Type B pancreatic cell (in vitro differentiated cells): ENCODE results near the gene DENND2D. TPM values are rescaled to one million over a fixed set of nuclear protein-coding genes. Genes with fewer than 3 reads are reported as not detected.

Experiments
- DNase-seq: peaks from one replicate; pipeline ENCODE4 v3.0.0; 2021; ENCODE audit warnings: mixed read lengths; ENCODE audit not compliant: unreplicated experiment; ENCODE audit errors: extremely low spot score
- H3K27ac Mint-ChIP-seq: 2 replicates; pipeline ENCODE4 v1.8.0; 2021; ENCODE audit warnings: mild to moderate bottlenecking, mixed read lengths
- H3K27me3 Mint-ChIP-seq: 2 replicates; pipeline ENCODE4 v1.8.0; 2021; ENCODE audit warnings: mixed read lengths
- H3K36me3 Mint-ChIP-seq: 2 replicates; pipeline ENCODE4 v1.8.0; 2021; ENCODE audit warnings: mixed read lengths
- H3K4me1 Mint-ChIP-seq: one replicate; pipeline ENCODE4 v1.8.0; 2021; ENCODE audit warnings: mixed read lengths; ENCODE audit not compliant: unreplicated experiment
- H3K4me3 Mint-ChIP-seq: 2 replicates; pipeline ENCODE4 v1.8.0; 2021; ENCODE audit warnings: mild to moderate bottlenecking, mixed read lengths
- H3K9me3 Mint-ChIP-seq: 2 replicates; pipeline ENCODE4 v1.8.0; 2021; ENCODE audit warnings: mixed read lengths
- CTCF ChIP-seq: fragments of 200-600 bp; sonication (generic); conservative IDR thresholded peaks from 2 replicates; pipeline ENCODE4 v1.5.0; 2021; ENCODE audit warnings: antibody characterized with exemption, mild to moderate bottlenecking
- total RNA-seq: library from RNA; stranded (reverse); gene quantifications from 2 replicates; pipeline ENCODE4 v1.2.1, GENCODE V29; 2021; ENCODE audit warnings: low replicate concordance

DENND2D gene
- total RNA-seq, 1 donor from 2014 or later, result 6.3 TPM

GRCh38 chr1:111191496-111191895 lies 8.9 kb downstream of the DENND2D start:
- Mint-ChIP-seq H3K4me3 (no peak overlapping the region), H3K4me1 (peaks cover 22% of the 10 kb centered on the region), H3K27ac (peak overlapping the region; percentile 0), H3K27me3 (no peaks in the 10 kb centered on the region), H3K9me3 (no peaks in the 10 kb centered on the region), H3K36me3 (peaks cover 28% of the 10 kb centered on the region)
- no peak for DNase-seq
- no peak for TF ChIP-seq CTCF

DNA sequence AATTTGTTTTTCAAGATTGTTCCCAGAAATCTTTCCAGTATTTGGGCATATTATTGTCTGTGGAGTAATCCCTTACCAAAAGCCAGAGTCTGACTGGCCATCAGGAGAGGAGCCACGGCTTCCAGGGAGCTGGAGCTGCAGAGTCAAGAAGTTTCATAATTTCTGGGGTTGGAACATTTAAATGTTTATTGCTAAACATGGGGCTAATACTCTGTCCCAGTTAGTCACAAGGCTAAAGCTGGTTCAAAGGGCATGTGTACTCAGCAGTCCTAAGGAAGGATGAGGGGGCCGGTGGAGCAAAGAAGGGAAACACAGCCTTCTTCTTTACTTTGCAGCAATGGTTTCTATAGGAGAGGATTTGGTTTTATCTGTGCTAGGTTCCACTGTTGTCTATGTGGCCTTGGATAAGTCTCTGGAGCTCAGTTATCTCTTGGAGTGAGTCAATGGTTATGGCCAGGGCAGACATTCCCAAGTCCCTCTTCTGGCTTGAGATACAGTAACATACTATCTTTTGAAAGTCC lies 9.5 kb downstream of the DENND2D start:
- no peak for DNase-seq
- Mint-ChIP-seq H3K36me3 (peaks cover 25% of the 10 kb centered on the region), H3K4me1 (peaks cover 22% of the 10 kb centered on the region), H3K27me3 (no peaks in the 10 kb centered on the region), H3K27ac (peak overlapping the region; percentile 0), H3K9me3 (no peaks in the 10 kb centered on the region), H3K4me3 (no peak overlapping the region)
- TF ChIP-seq CTCF, result no peak

DNA sequence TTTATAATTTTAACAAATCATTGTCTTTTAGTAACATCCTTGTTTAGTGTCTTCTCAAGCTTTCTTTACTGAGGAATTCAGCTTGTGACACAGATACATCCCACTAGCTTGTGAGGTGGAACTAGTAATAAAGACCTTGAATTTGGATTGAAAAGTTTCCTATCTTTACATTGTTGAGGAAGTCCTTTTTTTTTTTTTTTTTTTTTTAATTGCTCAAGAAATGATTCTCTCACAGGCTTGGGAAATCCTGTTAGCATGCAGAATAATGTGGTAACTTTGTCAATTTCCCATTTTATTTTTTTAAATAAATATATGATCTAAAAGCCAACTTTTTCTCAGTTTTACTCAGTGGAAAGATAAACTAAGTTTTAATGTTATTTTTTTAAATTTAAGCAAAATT lies 15.8 kb downstream of the DENND2D start:
- no peak overlapping the region for H3K4me3 Mint-ChIP-seq
- H3K36me3 Mint-ChIP-seq, result peaks cover 53% of the 10 kb centered on the region
- no peak overlapping the region for H3K27ac Mint-ChIP-seq
- no peaks in the 10 kb centered on the region for H3K4me1 Mint-ChIP-seq
- no peaks in the 10 kb centered on the region for H3K27me3 Mint-ChIP-seq
- DNase-seq, result no peak
- TF ChIP-seq CTCF, result no peak
- H3K9me3 Mint-ChIP-seq, result no peaks in the 10 kb centered on the region

DNA sequence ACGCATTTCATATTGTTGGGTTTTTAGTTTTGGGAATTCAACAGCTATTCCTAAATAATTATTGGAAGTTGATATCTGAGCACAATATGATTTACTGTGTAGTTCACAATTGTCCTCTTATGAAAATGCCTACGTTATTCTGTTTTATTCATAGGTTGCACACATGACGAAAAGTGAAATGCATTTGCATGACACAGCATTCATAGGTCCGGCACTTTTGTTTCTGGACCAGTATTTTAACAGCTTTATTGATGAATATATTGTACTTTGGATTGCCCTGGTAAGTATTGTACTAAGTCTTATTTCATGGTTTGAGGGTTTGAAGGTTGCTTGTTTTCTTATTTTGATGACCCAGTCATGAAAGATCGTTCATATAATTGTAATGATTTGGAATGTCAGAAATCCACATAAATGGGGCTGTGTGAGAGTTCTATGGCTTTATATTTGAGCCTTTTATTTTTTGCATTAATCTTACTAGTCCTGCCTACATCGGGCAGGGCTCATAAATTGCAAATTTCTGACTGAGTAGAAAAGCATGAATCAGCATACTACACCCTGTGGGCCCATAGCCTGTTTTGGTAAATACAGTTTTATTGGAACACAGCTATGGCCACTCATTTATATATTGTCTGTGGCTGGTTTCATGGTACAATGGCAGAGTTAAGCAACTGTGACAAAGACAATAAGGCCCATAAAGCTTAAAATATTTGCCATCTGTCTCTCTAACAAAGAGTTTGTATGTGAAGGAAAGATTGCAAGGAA lies 17.0 kb downstream of the DENND2D start:
- H3K36me3 Mint-ChIP-seq, result peaks cover 46% of the 10 kb centered on the region
- H3K4me1 Mint-ChIP-seq, result no peaks in the 10 kb centered on the region

DNA sequence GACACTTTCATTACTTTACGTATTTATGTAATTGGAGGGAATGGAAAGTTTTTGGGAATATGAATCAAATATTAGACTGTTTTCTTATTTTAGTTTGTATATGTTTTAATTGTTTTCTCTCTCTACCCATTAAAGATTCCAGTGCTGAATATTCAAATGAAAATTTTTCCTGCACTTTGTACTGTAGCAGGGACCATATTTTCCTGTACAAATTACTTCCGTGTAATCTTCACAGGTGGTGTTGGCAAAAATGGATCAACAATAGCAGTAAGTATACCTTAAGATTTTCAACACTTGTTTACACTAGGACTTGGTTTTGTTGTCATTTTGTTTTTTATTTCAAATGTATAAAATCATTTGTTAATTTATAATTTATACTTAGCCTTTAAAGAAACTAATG lies 18.4 kb downstream of the DENND2D start:
- H3K4me1 Mint-ChIP-seq, result no peaks in the 10 kb centered on the region
- H3K9me3 Mint-ChIP-seq, result no peaks in the 10 kb centered on the region
- no peak overlapping the region for H3K27ac Mint-ChIP-seq
- H3K27me3 Mint-ChIP-seq, result no peaks in the 10 kb centered on the region
- no peak for TF ChIP-seq CTCF
- no peak for DNase-seq
- no peak overlapping the region for H3K4me3 Mint-ChIP-seq
- peaks cover 46% of the 10 kb centered on the region for H3K36me3 Mint-ChIP-seq

More for the DNA sequence above, 17.0 kb downstream of the DENND2D start:
- no peak for TF ChIP-seq CTCF
- Mint-ChIP-seq H3K4me3 (no peak overlapping the region), H3K27ac (peak overlapping the region; percentile 38), H3K9me3 (no peaks in the 10 kb centered on the region), H3K27me3 (no peaks in the 10 kb centered on the region)
- no peak for DNase-seq
